ENCODE results near the gene PLBD2. TPM values are rescaled to one million over a fixed set of nuclear protein-coding genes. Genes with fewer than 3 reads are reported as not detected.
A peak's percentile ranks its signal among the peaks of the same experiment; 100 is the strongest.

The PLBD2 gene
- total RNA-seq, result 31.8 TPM

- DNase-seq (ENCODE audit: low spot score), result peak; percentile 93
These were observed at the start of gene PLBD2 for GRCh38 chr12:113358381-113359132. TSS of gene PLBD2 (plus strand) at chr12:113358587. CDS start at chr12:113358601, 14 bp downstream.

GRCh38 chr12:113310489-113310888 is 47.9 kb upstream of the PLBD2 start:
- DNase-seq (ENCODE audit: low spot score), result no peak

GRCh38 chr12:113314121-113314529 is 44.3 kb upstream of the PLBD2 start:
- no peak for DNase-seq (ENCODE audit: low spot score)

DNA sequence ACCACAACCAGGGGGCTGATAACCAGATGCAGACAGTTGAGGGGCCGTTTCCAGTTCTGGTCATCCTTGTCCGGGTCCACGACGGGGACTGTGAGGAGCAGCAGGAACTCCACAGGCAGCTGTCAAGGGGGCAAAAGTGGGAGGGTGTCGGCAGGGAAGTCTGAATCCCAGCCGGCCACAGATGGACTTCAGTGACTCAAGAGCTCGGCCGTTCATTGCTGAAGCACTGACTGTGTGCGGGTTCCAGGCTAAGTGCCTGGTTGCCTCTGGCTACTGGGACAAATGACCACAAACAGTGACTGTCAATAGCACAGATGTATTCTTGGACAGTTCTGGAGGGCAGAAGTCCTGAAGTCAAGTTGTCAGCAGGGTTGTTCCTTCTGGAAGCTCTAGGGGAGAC is 43.0 kb upstream of the PLBD2 start:
- DNase-seq (ENCODE audit: low spot score), result no peak

DNA sequence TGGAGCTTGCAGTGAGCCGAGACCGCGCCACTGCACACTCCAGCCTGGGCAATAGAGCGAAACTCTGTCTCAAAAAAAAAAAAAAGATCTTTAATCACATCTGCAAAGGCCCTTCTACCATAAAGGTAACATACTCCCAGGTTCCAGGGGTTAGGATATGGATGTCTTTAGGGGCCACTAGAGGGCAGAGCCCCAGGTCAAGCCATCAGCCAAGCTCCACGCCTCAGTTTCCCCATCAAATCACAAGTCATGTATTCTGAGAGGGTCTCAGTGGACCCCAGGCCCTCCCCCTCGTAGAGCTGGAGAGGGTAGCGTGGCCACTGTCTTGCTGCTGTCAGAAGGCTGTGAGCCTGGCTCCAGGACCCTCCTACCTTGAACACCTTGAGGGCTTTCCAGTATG is 42.2 kb upstream of the PLBD2 start:
- DNase-seq (ENCODE audit: low spot score), result no peak

DNA sequence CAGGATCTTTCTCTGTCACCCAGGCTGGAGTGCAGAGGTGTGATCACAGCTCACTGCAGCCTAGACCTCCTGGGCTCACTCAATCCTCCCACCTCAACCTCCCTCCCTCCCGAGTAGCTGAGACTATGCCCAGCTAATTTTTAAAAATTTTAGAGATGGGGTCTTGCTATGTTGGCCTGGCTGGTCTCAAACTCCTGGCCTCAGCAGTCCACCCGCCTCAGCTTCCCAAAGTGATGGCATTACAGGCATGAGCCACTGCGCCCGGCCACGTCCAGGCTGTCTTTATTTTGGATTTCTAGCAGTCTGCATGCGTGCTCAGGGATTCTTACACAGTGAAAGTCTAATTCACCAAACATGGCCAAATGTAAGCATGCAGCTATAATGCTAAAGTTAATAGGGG is 41.3 kb upstream of the PLBD2 start:
- DNase-seq (ENCODE audit: low spot score), result no peak

DNA sequence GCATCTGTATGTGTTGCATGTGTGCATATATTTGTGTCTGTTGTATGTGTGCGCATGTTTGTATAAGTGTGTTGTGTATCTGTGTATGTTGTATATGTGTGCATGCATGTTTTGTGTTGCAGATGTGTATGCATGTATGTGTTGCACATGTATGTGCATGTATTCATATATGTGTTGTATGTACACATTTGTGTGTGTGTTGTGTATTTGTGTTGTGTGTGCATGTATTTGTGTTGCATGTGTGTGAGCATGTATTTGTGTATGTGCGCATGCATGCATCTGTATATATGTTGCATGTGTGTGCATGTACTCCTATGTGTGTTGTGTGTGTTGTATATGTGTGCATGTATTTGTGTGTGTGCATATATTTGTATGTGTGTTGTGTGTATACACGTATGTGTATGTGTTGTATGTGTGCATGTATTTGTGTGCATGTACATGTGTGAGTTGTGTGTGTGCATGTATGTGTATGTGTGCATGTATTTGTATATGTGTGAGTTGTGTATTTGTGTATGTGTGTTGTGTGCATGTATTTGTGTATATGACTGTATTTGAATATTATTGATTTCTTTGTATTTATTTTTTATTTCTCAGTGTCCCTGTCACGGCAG is 40.2 kb upstream of the PLBD2 start:
- no peak for DNase-seq (ENCODE audit: low spot score)

GRCh38 chr12:113318900-113319628 is 39.3 kb upstream of the PLBD2 start:
- no peak for DNase-seq (ENCODE audit: low spot score)

GRCh38 chr12:113320401-113320800 is 38.0 kb upstream of the PLBD2 start:
- no peak for DNase-seq (ENCODE audit: low spot score)

DNA sequence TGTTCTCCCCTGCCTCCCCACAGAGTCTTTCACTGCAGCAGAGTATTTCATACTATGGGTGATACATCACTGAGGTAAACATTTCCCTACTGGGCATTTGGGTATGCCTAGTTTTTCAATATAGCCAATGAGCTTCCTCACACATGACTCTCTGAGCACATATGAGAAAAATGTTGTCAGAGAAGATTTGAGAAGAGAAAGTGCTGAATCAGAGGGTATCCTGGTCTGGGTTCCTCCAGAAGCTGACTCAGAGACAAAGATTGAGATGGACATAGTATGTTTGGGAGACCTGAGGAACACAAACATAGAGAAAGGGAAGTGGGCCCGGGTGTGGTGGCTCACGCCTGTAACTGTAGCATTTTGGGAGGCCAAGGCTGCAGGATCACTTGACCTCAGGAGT is 36.0 kb upstream of the PLBD2 start:
- no peak for DNase-seq (ENCODE audit: low spot score)

- no peak for DNase-seq (ENCODE audit: low spot score)
These were observed 32.5 kb upstream of the PLBD2 start for GRCh38 chr12:113325916-113326315.

- no peak for DNase-seq (ENCODE audit: low spot score)
These were observed 31.5 kb upstream of the PLBD2 start for GRCh38 chr12:113326775-113327395.

GRCh38 chr12:113328368-113328889 is 30.0 kb upstream of the PLBD2 start:
- no peak for DNase-seq (ENCODE audit: low spot score)

GRCh38 chr12:113329022-113329790 is 29.2 kb upstream of the PLBD2 start:
- no peak for DNase-seq (ENCODE audit: low spot score)

DNA sequence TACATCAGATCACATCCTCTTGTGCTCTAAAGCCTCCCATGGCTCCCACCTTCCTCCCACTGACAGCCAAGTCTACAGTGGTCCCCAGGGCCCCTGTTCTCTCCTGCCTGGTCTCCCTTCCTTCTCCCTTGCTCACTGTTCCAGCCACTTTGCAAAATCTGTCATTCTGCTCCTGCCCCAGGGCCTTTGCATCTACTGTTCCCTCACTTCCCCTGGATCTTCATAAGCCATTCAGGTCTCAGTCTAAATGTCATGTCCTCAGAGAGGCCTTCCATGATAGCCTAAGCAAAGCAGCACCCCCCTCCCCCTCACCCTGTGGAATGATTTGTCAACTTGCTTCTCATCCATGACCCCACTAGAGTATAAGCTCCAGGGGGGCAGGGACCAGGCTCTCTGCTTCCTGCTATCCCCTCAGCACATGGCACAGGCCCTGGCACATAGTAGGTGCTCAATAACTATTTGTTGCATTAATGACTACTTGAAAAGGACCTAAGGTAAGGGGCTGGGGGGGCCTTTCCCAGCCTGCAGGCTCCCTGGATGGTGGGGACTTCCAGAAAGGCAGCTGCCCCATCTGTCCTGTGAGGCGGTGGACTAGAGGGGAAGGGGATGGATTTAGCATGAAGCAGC is 28.5 kb upstream of the PLBD2 start:
- no peak for DNase-seq (ENCODE audit: low spot score)

DNA sequence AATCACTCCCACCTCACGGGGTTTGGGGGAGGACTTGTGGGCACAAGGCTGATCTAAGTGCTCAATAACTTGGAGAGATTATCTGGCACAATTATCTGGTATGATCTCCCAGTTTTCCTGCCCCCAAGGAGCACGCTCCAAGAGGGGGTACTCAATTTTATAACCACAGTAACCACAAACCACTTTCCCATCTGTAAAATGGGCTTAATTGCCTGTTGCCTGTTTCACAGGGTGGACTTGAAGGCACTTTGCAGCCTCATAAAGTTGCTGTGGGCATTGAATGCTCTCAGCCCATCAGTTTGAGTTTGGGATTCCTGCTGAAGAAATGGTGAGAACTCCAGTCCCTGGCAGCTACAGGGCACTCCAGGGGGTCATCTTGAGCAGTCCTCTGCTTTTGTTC is 27.9 kb upstream of the PLBD2 start:
- DNase-seq (ENCODE audit: low spot score), result no peak

DNA sequence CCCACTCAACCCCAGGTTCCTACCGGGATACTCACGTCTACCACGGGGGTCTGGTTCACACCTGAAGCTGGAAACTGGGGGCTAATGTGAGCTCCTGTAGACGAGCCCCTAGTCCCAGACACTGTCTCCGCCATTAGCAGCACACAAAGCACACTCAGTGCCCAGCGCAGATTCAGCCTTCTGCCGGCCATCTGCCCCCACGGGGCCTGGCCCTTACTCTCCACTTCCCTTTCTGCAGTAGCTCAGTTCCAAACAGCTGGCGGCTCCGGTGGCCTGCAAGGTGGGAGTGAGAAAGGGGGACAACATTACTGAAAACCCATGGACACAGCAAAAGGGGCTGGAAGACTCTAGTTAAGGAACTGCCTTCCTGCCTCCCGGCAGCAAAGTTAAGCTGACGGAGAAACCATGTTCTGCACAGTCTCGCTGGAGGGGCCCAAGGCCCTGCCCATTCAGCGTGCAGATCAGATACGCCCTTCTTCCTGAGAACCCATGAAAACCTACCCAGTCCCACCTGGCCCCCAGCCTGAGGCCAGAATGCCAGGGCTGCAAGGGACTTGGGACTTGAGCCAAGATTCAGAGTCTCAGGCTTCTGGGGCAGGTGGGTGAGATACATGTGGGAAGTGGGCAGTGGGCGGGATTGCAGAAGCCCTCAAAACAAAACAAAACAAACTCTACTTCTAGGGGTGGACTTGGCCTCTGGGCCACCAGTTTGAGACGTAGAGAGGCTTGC is 25.5 kb upstream of the PLBD2 start:
- DNase-seq (ENCODE audit: low spot score), result no peak

- DNase-seq (ENCODE audit: low spot score), result no peak
These were observed 25.0 kb upstream of the PLBD2 start for GRCh38 chr12:113333418-113333750.

GRCh38 chr12:113333877-113334785 is 24.3 kb upstream of the PLBD2 start:
- no peak for DNase-seq (ENCODE audit: low spot score)
